GM12864 (cell line): ENCODE results near the gene BSN.

Experiments used
- DNase-seq: peaks from one replicate; pipeline ENCODE4 v3.0.0-alpha.2; 2011; ENCODE audit warnings: low read depth
- H3K4me3 ChIP-seq: 2 replicates; pipeline ENCODE4 v1.5.1; 2011; ENCODE audit warnings: mild to moderate bottlenecking, low read depth, low read length, control low read depth
- CTCF ChIP-seq: IDR thresholded peaks from 2 replicates; pipeline ENCODE4 v1.5.1; 2011; ENCODE audit warnings: low read depth, mild to moderate bottlenecking, moderate library complexity, low read length, control low read depth, inconsistent platforms; ENCODE audit errors: missing control alignments

Gene BSN

GRCh38 chr3:49518016-49518415, 36.3 kb upstream of the BSN start:
- TF ChIP-seq CTCF: no peak
- DNase-seq: no peak
- H3K4me3 ChIP-seq: no peak overlapping the region

DNA sequence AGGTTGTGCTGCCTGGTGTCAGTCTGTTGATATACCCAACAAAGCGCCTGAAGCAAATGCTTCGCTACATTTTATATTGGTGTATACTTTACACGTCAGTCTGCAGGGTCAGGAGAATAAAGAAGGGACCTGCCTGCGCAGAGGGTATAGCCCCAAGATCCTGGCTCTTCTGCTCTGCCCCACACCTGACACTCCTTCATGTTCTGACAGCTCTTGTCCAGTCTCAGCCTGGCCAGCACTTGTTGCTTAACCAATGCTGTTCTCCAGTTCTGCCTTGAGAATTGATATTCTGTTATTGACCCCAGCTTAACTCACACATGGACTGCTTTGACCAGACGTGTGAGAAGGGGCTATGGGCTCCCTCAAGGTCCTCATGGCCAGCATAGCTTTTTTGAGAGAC, 35.8 kb upstream of the BSN start:
- no peak for DNase-seq
- TF ChIP-seq CTCF: no peak
- H3K4me3 ChIP-seq: no peak overlapping the region

DNA sequence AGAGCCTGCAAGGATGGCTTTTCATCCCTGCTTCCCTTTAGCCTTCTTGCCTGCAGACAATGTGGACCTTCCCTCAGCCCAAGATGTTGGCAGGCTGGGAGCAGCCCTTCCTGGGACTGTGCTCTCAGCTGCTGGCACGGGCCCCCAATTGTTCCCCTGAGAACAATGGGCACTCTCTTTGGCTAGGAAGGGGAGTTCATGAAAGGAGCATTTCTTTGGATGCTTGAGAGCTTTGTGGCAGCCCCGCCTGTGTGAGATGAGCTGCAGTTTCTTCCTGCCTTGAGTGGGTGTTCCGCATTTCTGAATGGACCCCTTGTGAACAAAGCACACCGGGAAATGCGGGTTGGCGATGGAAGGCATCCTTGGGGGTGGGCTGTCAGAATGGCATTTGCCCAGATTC, 35.0 kb upstream of the BSN start:
- no peak for DNase-seq
- H3K4me3 ChIP-seq: no peak overlapping the region
- no peak for TF ChIP-seq CTCF

GRCh38 chr3:49519916-49520385, 34.3 kb upstream of the BSN start:
- no peak overlapping the region for H3K4me3 ChIP-seq
- no peak for TF ChIP-seq CTCF
- DNase-seq: no peak

GRCh38 chr3:49523756-49524747, 30.2 kb upstream of the BSN start:
- H3K4me3 ChIP-seq: no peak overlapping the region
- DNase-seq: no peak
- no peak for TF ChIP-seq CTCF

DNA sequence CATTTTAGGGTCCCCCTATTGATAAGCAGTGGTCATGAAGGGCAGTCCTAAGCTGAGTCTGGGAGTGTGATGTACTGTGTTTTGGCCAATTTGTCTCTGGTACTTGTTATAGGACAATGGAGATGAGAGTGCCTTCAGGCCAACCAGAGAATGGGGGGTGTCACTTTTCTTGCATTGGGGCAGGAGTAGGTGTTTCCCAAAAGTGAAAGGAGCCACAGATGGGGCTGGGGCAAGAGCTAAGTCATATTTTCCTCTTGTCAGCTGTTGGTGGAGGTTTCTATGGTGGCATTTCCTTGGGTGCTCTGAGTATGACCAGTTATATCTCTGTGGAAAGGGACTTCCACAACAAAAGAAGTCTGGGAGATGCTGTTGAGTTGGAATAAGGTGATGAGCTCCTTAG, 24.7 kb upstream of the BSN start:
- DNase-seq: no peak
- no peak for TF ChIP-seq CTCF
- H3K4me3 ChIP-seq: no peak overlapping the region
